ENCODE data around the gene ADGRG7. TPM values are rescaled to one million over a fixed set of nuclear protein-coding genes. Genes with fewer than 3 reads are reported as not detected.

The ADGRG7 gene
- total RNA-seq, 4 donors from 2014 or later = not detected

GRCh38 chr3:100706365-100706764 lies 97.0 kb downstream of the ADGRG7 start:
- no peaks in the 10 kb centered on the region for H3K9me3 ChIP-seq
- H3K4me1 ChIP-seq = peaks cover 10 to 19% (median 17%) of the 10 kb centered on the region in 4 donors
- H3K27me3 ChIP-seq = no peaks in the 10 kb centered on the region
- TF ChIP-seq, protein P1, sequence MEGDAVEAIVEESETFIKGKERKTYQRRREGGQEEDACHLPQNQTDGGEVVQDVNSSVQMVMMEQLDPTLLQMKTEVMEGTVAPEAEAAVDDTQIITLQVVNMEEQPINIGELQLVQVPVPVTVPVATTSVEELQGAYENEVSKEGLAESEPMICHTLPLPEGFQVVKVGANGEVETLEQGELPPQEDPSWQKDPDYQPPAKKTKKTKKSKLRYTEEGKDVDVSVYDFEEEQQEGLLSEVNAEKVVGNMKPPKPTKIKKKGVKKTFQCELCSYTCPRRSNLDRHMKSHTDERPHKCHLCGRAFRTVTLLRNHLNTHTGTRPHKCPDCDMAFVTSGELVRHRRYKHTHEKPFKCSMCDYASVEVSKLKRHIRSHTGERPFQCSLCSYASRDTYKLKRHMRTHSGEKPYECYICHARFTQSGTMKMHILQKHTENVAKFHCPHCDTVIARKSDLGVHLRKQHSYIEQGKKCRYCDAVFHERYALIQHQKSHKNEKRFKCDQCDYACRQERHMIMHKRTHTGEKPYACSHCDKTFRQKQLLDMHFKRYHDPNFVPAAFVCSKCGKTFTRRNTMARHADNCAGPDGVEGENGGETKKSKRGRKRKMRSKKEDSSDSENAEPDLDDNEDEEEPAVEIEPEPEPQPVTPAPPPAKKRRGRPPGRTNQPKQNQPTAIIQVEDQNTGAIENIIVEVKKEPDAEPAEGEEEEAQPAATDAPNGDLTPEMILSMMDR (IDR thresholded peaks at IDR 0.05) = no peak
- TF ChIP-seq EP300 (IDR thresholded peaks at IDR 0.05) (no peak), POLR2A (IDR thresholded peaks at IDR 0.05; ENCODE audit: low read depth) (no peak), POLR2AphosphoS5 (IDR thresholded peaks at IDR 0.05) (no peak)
- H3K36me3 ChIP-seq = no peaks in the 10 kb centered on the region
- 65% methylated on average over 3 of the region's 3 CpGs for WGBS
- no peak for DNase-seq (ENCODE audit: extremely low spot score)
- no peak overlapping the region for H3K4me3 ChIP-seq
- intact Hi-C loops (cut with DNase I) = no loop called here
- no peak overlapping the region for H3K27ac ChIP-seq (replicated peaks in 1 of 4)

DNA sequence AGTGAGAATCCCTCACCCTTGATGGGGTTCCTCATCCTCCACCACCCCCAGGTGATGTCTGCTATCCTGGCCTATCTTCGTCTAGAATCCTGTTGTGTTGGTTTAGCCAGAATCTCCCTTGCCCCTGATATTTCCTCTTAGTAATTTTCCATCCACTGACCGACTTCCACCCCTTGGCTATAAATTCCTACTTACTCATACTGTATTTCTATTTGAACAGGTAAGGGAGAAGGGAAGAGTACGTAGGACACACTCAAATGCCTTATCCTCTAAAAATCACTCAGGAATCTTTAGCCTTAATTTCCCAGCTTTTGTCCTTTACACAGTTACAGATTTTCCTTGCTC lies 99.2 kb downstream of the ADGRG7 start:
- TF ChIP-seq EP300 (IDR thresholded peaks at IDR 0.05) (no peak), POLR2A (IDR thresholded peaks at IDR 0.05; ENCODE audit: low read depth) (no peak)
- 88% methylated on average over 3 of the region's 3 CpGs for WGBS

GRCh38 chr3:100708989-100709841 lies 99.8 kb downstream of the ADGRG7 start, which contains the start of gene TFG:
TSS of gene TFG (plus strand) at chr3:100709494. CDS start at chr3:100713686, 4,192 bp downstream.
- H3K27ac ChIP-seq (replicated peaks in 1 of 4) = peak within 1 kb of the TSS; percentile 97 to 98 (median 97)
- no peaks in the 10 kb centered on the region for H3K9me3 ChIP-seq
- TF ChIP-seq POLR2AphosphoS5 (IDR thresholded peaks at IDR 0.05) (peak; percentile 90 to 99), POLR2A (IDR thresholded peaks at IDR 0.05; ENCODE audit: low read depth) (peak; percentile 61), EP300 (IDR thresholded peaks at IDR 0.05) (no peak)
- TF ChIP-seq, protein P1 (IDR thresholded peaks at IDR 0.05) = no peak
- H3K27me3 ChIP-seq = no peaks in the 10 kb centered on the region
- peaks cover 2 to 7% (median 6%) of the 10 kb centered on the region in 4 donors for H3K36me3 ChIP-seq
- DNase-seq (ENCODE audit: extremely low spot score) = peak; percentile 100
- peaks cover 24 to 44% (median 39%) of the 10 kb centered on the region in 4 donors for H3K4me1 ChIP-seq
- 7% methylated on average over 13 of the region's 76 CpGs for WGBS
- intact Hi-C loops (cut with DNase I) = no loop called here
- H3K4me3 ChIP-seq = peak within 1 kb of the TSS; percentile 78 to 89 (median 83)

More for the DNA sequence above, 99.2 kb downstream of the ADGRG7 start:
- Histone ChIP-seq H3K27ac (replicated peaks in 1 of 4) (peak overlapping the region; percentile 97 to 98 (median 97)), H3K9me3 (no peaks in the 10 kb centered on the region), H3K4me1 (peaks cover 20 to 40% (median 34%) of the 10 kb centered on the region in 4 donors), H3K36me3 (peaks cover 0 to 1% (median under 1%) of the 10 kb centered on the region in 4 donors), H3K4me3 (peak overlapping the region; percentile 78 to 89 (median 83)), H3K27me3 (no peaks in the 10 kb centered on the region)
- no peak for DNase-seq (ENCODE audit: extremely low spot score)
- intact Hi-C loops (cut with DNase I) = no loop called here

DNA sequence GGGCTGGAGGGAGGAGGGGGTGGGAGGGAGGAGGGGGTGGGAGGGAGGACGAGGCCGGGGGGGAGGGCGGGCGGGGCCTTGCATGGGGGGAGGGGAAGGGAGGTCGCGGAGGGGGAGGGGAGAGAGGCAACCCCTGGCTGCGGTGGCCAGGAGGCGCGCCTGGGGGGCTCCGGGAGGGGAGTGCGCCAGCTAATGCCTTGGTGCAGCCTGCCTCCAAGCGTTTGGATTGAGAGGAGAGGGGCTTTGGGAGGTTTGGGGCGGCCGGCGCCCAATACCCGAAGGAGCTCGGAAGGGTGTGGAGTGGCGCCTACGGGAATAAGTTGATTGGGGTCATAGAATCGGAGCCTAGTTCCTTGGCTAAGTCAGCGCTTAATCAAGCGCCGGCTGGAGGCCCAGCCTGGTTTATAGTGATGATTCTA lies 100.5 kb downstream of the ADGRG7 start:
- Histone ChIP-seq H3K27ac (replicated peaks in 1 of 4) (peak overlapping the region; percentile 97 to 98 (median 97)), H3K36me3 (peaks cover 5 to 13% (median 10%) of the 10 kb centered on the region in 4 donors), H3K4me1 (peaks cover 24 to 49% (median 42%) of the 10 kb centered on the region in 4 donors), H3K27me3 (no peaks in the 10 kb centered on the region), H3K4me3 (peak overlapping the region; percentile 78 to 89 (median 83)), H3K9me3 (no peaks in the 10 kb centered on the region)
- TF ChIP-seq, protein P1 (IDR thresholded peaks at IDR 0.05) = no peak
- TF ChIP-seq EP300 (IDR thresholded peaks at IDR 0.05) (no peak), POLR2A (IDR thresholded peaks at IDR 0.05; ENCODE audit: low read depth) (no peak), POLR2AphosphoS5 (IDR thresholded peaks at IDR 0.05) (no peak)
- intact Hi-C loops (cut with DNase I) = no loop called here
- no peak for DNase-seq (ENCODE audit: extremely low spot score)
- 0% methylated on average over 15 of the region's 23 CpGs for WGBS

DNA sequence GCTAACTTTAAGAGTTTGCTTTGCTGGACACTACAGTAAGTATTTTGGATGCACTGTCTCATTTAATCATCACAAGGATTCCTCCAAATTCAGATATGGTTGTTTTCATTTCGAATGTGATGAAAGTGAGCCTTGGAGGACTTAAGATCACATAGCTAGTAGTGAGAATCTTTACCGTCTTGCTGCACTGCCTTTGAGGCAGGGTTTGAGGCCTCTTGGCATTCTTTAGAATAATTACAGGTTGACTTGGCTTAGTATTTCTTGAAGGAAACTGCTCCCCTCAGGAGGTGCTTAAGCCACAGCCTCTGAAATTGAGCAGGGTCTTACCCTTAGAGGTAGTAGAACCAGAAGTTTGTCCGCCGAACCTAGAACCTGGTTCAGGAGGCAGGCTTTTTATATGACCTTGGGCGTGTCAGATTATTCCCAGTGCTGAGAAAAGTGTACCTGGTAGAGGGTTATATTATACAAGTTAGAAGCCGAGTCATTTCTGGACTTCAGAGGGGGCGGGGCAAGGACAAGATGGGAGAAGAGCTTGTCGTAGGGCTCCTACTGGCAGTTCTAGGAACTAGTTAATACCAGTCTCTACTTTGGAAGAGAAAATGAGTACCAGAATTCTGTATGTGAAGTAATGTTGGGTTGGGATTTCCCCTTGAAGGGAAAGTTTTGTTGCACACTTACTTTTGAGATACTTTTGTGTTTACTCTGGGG lies 101.0 kb downstream of the ADGRG7 start:
- Histone ChIP-seq H3K27me3 (no peaks in the 10 kb centered on the region), H3K36me3 (peaks cover 5 to 19% (median 13%) of the 10 kb centered on the region in 4 donors), H3K4me1 (peaks cover 30 to 54% (median 45%) of the 10 kb centered on the region in 4 donors), H3K27ac (replicated peaks in 1 of 4) (peak overlapping the region; percentile 97 to 98 (median 97)), H3K9me3 (no peaks in the 10 kb centered on the region), H3K4me3 (peak overlapping the region; percentile 78 to 89 (median 83))
- DNase-seq (ENCODE audit: extremely low spot score) = no peak
- intact Hi-C loops (cut with DNase I) = no loop called here
- 25% methylated on average over 8 of the region's 8 CpGs for WGBS
- TF ChIP-seq POLR2AphosphoS5 (IDR thresholded peaks at IDR 0.05) = no peak
- TF ChIP-seq, protein P1 (IDR thresholded peaks at IDR 0.05) = no peak
- no peak for TF ChIP-seq EP300 (IDR thresholded peaks at IDR 0.05)
- no peak for TF ChIP-seq POLR2A (IDR thresholded peaks at IDR 0.05; ENCODE audit: low read depth)
